GM19351 (cell line): ENCODE results near the gene CLCA1.
A peak's percentile ranks its signal among the peaks of the same experiment; 100 is the strongest.

ENCODE experiments used
- ATAC-seq: cut with Tn5 transposase; IDR thresholded peaks from one replicate; pipeline ENCODE4 v1.9.1; 2021; ENCODE audit warnings: mild to moderate bottlenecking, moderate library complexity; ENCODE audit not compliant: unreplicated experiment

The CLCA1 gene

DNA sequence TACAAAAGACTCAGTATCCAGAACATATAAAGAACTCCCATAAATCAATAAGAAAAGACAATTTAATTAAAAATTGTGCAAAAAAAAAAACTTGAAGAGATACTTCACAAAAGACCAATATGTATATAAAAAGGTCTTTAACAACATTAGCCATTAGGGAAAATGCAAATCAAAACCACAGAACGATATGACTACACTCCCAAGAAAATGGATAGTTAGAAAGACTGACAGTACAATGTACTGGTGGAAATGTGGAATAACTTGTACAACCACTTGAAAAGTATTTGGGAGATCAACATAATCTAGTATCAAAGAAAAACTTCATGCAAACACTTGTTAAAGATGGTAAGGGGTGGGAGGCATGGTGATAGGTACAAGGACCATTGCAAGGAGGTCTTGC is 3.9 kb upstream of the CLCA1 start:
- ATAC-seq, result no peak

- ATAC-seq, result no peak
Measured at GRCh38 chr1:86466109-86466844, 2.5 kb upstream of the CLCA1 start.

DNA sequence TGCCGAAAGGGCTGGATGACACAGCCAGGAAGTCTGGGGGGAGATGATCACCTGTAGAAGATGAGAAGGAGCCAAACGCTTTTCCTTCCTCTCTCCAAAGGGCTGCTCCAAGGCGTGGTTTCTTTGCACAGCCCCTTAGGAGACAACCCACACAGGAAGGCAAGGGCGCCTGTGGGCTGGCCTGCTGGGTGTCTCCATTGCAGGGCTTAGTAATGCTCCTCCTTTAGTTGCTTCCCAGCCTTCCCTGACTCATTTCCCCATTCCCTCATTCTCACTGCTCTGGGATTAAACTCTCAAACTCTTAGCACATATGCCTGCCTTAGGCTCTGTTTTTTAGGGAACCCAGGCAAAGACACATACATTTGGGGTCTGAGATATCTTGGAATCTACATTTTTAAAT is 1.7 kb upstream of the CLCA1 start:
- ATAC-seq, result no peak

GRCh38 chr1:86470859-86471258 is 2.1 kb downstream of the CLCA1 start:
- peak; percentile 64 for ATAC-seq

DNA sequence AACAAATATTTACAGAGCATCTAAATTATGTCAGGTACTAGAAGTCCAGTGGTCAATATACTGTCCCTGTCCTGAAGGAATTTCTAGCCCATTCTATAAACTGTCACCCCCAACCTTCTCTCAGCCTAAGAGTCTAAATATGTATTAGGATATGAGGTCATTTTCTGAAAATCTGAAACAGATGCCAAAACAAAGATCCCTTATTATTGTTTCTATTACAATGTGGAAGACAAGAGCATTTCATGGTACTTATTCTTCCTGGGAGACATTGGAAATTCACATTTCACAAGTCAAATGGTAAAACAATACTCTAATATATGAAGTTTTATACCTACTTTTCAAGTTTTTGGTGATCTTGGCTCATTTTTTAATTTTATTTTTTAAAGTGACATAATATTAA is 2.6 kb downstream of the CLCA1 start:
- ATAC-seq, result no peak

DNA sequence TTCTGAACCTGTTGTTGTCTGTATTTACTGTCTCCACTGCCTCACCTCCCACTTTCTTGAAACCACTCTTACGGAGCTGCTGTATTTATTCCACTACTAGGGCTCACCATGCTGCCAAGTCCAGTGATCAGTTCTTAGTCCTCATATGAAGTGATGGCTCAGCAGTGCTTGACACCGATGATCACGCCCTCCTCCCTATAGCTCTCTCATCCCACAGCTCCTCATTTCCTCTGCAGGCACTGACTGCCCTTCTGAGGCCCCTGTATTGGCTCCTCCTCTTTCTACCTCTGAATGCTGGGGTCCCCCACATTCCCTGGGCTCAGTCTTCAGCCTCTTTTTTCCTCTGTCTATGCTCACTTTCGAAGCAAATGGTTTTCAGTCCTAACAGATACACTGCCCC is 3.4 kb downstream of the CLCA1 start:
- ATAC-seq, result no peak

DNA sequence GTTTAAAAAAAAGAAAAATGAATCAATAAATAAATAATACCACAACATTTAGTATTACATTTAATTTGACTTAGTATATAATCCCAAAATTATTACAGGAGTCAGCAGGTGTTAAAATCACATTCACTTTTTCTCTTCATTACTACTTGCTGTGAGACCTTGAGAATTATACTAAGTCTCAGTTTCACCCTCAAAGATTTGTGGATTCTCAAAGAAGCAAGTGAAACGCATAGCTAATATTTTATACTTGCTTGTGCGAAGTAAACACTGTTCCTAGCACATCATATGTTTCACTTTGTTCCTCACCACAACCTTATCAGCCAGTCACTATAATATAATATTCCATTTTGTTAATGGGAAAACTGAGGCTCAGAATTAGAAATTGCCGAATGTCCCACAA is 4.0 kb downstream of the CLCA1 start:
- ATAC-seq, result peak; percentile 63

DNA sequence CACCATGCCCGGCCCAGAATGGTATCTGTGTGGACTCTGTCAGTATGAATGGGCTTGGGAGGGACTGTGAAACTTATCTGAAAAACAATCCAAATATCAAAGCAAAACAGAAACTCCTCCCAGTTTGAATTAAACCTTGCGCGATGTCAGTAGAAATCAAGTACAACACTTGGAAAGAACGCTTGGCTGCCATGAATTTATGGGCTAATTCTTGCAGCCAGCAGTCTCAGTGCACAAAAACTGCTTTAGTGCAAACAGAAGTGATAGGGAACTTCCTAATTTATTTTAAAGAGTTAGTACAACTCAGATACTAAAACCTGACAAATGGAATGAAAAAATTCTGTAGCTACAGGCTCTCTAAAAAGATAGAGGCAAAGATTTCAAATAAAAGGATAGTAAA is 8.5 kb downstream of the CLCA1 start:
- ATAC-seq, result no peak

DNA sequence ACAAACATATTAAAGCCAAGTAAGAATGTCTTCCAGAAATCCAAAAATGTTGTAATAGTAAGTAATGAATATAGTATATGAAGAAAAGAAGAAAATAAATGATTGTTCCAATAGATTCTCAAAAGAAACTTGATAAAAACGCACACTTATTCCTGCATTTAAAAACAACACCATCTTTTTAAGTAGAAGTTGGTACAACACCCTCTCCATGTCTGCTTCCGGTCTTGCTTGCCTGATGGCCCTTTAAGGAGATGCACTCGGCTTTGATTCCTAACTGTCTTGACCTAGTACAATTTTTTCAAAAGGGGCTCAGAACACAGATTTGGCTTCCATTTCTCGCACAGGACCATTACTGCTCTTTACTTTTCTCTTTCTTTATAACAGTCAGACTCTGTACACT is 9.0 kb downstream of the CLCA1 start:
- ATAC-seq, result no peak

DNA sequence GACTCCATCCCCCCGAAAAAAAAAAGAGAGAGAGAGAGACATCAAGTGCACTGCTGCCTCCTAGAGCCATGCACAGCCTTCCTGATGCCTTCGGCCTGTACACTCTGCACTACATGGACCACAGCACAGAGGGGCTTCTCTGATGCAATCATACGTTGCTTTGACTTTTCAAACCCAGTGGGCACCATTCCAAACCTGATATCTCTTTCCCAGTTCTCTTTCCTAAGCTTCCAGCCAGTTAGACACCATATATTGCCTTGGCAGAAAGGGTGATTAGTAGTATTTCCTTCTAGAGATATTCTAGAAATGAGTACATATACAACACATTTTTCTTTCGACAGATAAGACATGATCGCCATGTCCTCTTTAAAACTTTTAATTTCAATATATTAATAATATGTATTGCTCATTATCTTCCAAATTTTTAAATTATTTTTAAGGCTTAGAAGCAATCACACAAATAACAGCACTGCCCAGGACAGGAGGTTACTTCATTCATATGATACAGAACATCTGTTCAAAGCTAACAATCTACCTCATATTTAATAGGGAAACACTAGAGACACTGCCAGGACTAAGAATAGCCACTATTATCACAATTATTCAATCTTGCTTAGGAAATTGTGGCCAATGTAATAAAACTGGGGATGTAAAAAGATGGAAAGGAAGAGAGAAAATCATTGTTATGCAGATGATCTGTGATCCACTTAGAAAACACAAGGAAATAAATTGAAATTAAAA is 9.9 kb downstream of the CLCA1 start:
- no peak for ATAC-seq

DNA sequence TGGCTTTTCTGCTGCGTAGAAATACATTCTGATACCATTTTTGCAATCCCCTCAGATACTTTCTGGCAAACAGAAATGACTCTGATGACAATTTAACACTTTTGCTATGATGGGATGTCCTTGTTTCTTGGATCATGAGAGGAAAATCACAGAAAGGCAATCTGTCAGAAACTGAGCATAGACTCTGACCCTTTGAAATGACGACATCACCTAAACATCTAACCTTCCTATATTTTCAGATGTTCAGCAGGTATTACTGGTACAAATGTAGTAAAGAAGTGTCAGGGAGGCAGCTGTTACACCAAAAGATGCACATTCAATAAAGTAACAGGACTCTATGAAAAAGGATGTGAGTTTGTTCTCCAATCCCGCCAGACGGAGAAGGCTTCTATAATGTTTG is 13.2 kb downstream of the CLCA1 start:
- no peak for ATAC-seq

GRCh38 chr1:86487131-86487810 is 18.5 kb downstream of the CLCA1 start:
- ATAC-seq, result no peak

DNA sequence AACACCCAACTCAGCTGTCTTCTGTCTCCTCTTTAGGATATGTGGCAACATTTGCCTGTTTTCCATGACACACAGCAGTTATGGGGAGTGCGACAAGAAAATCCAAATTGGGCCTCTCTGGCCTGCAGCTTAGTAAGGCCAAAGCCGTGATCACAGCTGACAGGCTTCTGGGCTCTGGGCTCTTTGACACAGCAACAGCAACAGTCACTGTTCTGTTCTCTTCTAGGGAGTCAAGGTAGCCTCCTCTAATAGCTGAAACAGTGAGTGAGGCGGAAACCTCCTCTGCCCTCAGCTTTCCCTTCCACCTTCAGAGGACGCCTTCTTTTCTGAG is 19.0 kb downstream of the CLCA1 start:
- ATAC-seq, result no peak

GRCh38 chr1:86489242-86489878 is 20.6 kb downstream of the CLCA1 start:
- ATAC-seq, result no peak

DNA sequence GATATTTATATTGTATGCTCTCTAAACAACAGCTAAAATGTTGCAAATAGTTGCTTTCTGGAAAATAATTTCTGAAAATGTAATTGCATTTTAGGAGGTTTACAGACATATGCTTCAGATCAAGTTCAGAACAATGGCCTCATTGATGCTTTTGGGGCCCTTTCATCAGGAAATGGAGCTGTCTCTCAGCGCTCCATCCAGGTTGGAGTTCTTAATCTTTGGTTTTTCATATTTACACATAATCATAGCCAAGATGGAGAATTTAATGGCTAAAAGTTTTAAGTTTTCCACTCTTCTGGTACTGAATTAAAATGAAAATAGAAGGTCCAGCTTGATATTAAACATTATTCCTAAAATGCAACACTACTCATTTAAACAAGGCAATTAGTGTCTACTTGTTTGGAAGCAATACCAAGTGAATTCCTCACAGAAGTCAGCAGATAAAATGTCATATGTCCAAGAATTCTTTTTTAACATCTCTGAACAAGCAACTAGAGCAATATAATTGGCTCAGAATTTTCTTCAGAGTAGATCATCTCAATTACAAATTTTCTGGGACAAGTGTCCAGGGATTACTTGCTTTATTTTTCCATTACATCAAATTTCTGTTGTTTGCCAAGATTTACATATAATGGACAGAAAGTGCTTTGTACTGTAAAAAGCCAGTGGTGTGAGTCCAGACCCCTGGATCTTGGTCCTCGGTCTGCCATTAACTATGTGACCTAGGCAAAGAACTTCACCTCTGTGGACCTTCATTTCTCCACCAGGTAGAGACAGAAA is 22.6 kb downstream of the CLCA1 start:
- no peak for ATAC-seq

DNA sequence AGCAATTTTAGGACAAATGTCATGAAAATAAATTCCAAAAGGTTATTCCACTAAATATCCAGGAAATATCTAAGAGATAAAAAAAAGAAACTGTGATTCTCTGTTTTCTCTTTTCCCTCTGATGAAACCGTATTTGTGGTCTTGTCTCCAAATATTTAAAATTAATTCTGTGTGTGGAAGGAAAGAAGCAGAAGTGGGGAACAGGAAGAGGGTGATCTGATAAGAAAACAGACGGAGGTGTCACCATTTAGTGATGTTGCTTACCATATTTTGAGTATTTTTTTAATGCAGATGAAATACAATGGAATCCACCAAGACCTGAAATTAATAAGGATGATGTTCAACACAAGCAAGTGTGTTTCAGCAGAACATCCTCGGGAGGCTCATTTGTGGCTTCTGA is 29.6 kb downstream of the CLCA1 start:
- no peak for ATAC-seq

GRCh38 chr1:86499987-86500593 is 31.4 kb downstream of the CLCA1 start:
- ATAC-seq, result no peak

DNA sequence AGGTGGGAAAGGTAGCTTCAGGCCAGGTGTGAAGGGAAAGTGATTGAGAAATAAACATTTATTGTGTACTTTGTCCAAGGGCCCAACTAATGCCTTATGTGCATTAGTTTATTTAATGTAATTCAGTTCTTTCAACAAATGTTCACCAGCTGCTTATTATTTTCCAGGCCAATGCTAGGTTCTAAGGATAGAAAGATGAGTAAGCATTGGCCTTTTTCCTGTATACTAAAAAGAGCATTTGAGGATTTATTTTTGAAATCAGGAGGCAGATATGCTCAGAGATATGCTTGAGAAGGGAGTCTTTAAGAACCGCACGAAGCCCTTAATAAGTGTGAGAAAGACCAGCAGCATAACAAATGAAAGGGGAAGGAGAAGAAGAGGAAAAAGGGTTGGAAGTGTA is 32.0 kb downstream of the CLCA1 start:
- ATAC-seq, result no peak

GRCh38 chr1:86502125-86502646 is 33.5 kb downstream of the CLCA1 start:
- peak; percentile 81 for ATAC-seq

DNA sequence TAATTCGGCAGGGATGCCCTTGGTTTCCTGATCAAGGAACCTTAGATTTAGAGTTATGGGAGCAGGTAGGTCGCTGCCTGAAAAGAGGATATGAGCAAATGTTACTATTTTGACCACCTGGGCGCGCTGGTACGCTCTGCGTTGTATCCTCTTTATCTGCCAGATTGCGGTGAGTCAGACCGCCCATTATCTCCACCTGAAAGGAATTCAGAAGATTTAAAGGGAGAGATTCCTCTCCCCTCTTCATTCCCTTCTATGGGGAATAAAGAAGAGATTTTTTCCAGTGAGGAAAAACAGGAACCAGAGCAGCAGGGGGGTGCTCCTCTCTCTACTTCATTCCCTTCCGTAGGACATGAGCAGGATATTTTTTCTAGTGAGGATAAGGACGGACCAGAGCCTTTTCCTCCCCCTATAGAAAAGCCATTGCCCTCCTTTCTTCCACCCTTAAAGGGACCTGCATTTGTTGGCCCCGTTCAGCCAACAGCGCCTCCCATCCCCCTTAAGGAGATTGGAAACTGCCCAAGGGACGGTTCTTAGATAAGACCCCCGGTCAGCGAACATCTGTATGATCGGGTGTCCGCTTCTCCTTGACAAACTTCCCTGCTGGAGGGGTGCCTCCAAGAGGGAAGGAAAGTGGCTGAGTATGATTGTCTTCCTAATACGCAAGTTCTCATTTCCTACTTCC is 34.1 kb downstream of the CLCA1 start:
- peak; percentile 63 for ATAC-seq
